ENCODE measurements around the gene CDX1.

CDX1 gene

GRCh38 chr5:150184990-150185912 lies 18.7 kb downstream of the CDX1 start:
- DNase-seq, result no peak

GRCh38 chr5:150186137-150186536 lies 19.6 kb downstream of the CDX1 start:
- no peak for DNase-seq

- DNase-seq, result no peak
These were observed 20.3 kb downstream of the CDX1 start for GRCh38 chr5:150186897-150187296.

- DNase-seq, result no peak
These were observed 21.7 kb downstream of the CDX1 start for GRCh38 chr5:150188146-150188842.

- DNase-seq, result no peak
These were observed 22.7 kb downstream of the CDX1 start for GRCh38 chr5:150189326-150189725.

GRCh38 chr5:150189728-150190502 lies 23.3 kb downstream of the CDX1 start, which contains the start of gene SLC6A7:
Gene SLC6A7, plus strand, starts transcription at chr5:150190062. Its CDS starts 266 bp downstream, at chr5:150190328.
- no peak for DNase-seq

GRCh38 chr5:150190503-150190979 lies 24.0 kb downstream of the CDX1 start:
- DNase-seq, result no peak

- DNase-seq, result no peak
These were observed 24.4 kb downstream of the CDX1 start for GRCh38 chr5:150190987-150191386.

GRCh38 chr5:150192462-150192861 lies 25.9 kb downstream of the CDX1 start:
- no peak for DNase-seq

GRCh38 chr5:150195736-150196485 lies 29.3 kb downstream of the CDX1 start:
- no peak for DNase-seq

GRCh38 chr5:150196514-150196913 lies 29.9 kb downstream of the CDX1 start:
- DNase-seq, result no peak

- no peak for DNase-seq
These were observed 30.4 kb downstream of the CDX1 start for GRCh38 chr5:150196986-150197385.

- DNase-seq, result no peak
These were observed 30.9 kb downstream of the CDX1 start for GRCh38 chr5:150197476-150197875.

GRCh38 chr5:150202501-150202900 lies 35.9 kb downstream of the CDX1 start:
- DNase-seq, result no peak

GRCh38 chr5:150203832-150204589 lies 37.4 kb downstream of the CDX1 start:
- no peak for DNase-seq

- no peak for DNase-seq
These were observed 38.0 kb downstream of the CDX1 start for GRCh38 chr5:150204590-150204960.

- DNase-seq, result no peak
These were observed 39.7 kb downstream of the CDX1 start for GRCh38 chr5:150206098-150206778.

GRCh38 chr5:150206779-150207115 lies 40.2 kb downstream of the CDX1 start:
- no peak for DNase-seq

- no peak for DNase-seq
These were observed 41.9 kb downstream of the CDX1 start for GRCh38 chr5:150208187-150209098.

- DNase-seq, result no peak
These were observed 42.6 kb downstream of the CDX1 start for GRCh38 chr5:150209099-150209635.

Data from NCI-H2227 treated with DMSO at 0.1 percent for 48 hours (cell line).